Neural crest cell (in vitro differentiated cells): ENCODE data around the gene SHANK3. TPM values are rescaled to one million over a fixed set of nuclear protein-coding genes. Genes with fewer than 3 reads are reported as not detected.

Source experiments
- DNase-seq: peaks from one replicate; pipeline ENCODE4 v3.0.0; 2021; ENCODE audit warnings: low read depth, mixed read lengths, low spot score
- H3K27ac Mint-ChIP-seq: one replicate; pipeline ENCODE4 v1.8.0; 2021; ENCODE audit warnings: mild to moderate bottlenecking, mixed read lengths; ENCODE audit not compliant: unreplicated experiment
- H3K27me3 Mint-ChIP-seq: 2 replicates; pipeline ENCODE4 v1.8.0; 2021; ENCODE audit warnings: low read depth, mild to moderate bottlenecking, mixed read lengths
- H3K36me3 Mint-ChIP-seq: 2 replicates; pipeline ENCODE4 v1.8.0; 2021; ENCODE audit warnings: low read depth, mild to moderate bottlenecking, mixed read lengths
- H3K4me1 Mint-ChIP-seq: 2 replicates; pipeline ENCODE4 v1.8.0; 2021; ENCODE audit warnings: mixed read lengths
- H3K4me3 Mint-ChIP-seq: one replicate; pipeline ENCODE4 v1.8.0; 2021; ENCODE audit warnings: mild to moderate bottlenecking, mixed read lengths
- H3K9me3 Mint-ChIP-seq: 2 replicates; pipeline ENCODE4 v1.8.0; 2021; ENCODE audit warnings: mixed read lengths
- total RNA-seq: library from RNA; stranded (reverse); gene quantifications from 2 replicates; pipeline ENCODE4 v1.2.1, GENCODE V29; 2021
- TF ChIP-seq, protein P1 (sequence below): fragments of 200-600 bp; sonication (generic); conservative IDR thresholded peaks from 2 replicates; pipeline ENCODE4 v1.5.0; 2021; ENCODE audit warnings: antibody characterized with exemption, mild to moderate bottlenecking

Gene SHANK3
- total RNA-seq, 1 donor from 2014 or later = 15.4 TPM

- Mint-ChIP-seq H3K9me3 (no peaks in the 10 kb centered on the region), H3K4me1 (peaks cover 5% of the 10 kb centered on the region), H3K4me3 (peak overlapping the region; percentile 7), H3K36me3 (peaks cover 9% of the 10 kb centered on the region), H3K27me3 (peaks cover 52% of the 10 kb centered on the region), H3K27ac (no peak overlapping the region)
- TF ChIP-seq, protein P1, sequence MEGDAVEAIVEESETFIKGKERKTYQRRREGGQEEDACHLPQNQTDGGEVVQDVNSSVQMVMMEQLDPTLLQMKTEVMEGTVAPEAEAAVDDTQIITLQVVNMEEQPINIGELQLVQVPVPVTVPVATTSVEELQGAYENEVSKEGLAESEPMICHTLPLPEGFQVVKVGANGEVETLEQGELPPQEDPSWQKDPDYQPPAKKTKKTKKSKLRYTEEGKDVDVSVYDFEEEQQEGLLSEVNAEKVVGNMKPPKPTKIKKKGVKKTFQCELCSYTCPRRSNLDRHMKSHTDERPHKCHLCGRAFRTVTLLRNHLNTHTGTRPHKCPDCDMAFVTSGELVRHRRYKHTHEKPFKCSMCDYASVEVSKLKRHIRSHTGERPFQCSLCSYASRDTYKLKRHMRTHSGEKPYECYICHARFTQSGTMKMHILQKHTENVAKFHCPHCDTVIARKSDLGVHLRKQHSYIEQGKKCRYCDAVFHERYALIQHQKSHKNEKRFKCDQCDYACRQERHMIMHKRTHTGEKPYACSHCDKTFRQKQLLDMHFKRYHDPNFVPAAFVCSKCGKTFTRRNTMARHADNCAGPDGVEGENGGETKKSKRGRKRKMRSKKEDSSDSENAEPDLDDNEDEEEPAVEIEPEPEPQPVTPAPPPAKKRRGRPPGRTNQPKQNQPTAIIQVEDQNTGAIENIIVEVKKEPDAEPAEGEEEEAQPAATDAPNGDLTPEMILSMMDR = no peak
- no peak for DNase-seq
These were observed 47.2 kb downstream of the SHANK3 start for GRCh38 chr22:50719814-50720300.

DNA sequence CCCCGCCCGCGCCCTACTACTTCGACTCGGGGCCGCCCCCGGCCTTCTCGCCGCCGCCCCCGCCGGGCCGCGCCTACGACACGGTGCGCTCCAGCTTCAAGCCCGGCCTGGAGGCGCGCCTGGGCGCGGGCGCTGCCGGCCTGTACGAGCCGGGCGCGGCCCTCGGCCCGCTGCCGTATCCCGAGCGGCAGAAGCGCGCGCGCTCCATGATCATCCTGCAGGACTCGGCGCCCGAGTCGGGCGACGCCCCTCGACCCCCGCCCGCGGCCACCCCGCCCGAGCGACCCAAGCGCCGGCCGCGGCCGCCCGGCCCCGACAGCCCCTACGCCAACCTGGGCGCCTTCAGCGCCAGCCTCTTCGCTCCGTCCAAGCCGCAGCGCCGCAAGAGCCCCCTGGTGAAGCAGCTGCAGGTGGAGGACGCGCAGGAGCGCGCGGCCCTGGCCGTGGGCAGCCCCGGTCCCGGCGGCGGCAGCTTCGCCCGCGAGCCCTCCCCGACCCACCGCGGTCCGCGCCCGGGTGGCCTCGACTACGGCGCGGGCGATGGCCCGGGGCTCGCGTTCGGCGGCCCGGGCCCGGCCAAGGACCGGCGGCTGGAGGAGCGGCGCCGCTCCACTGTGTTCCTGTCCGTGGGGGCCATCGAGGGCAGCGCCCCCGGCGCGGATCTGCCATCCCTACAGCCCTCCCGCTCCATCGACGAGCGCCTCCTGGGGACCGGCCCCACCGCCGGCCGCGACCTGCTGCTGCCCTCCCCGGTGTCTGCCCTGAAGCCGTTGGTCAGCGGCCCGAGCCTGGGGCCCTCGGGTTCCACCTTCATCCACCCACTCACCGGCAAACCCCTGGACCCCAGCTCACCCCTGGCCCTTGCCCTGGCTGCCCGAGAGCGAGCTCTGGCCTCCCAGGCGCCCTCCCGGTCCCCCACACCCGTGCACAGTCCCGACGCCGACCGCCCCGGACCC is 48.0 kb downstream of the SHANK3 start:
- TF ChIP-seq, protein P1 = no peak
- H3K4me3 Mint-ChIP-seq = no peak overlapping the region
- peaks cover 52% of the 10 kb centered on the region for H3K27me3 Mint-ChIP-seq
- DNase-seq = no peak
- H3K9me3 Mint-ChIP-seq = no peaks in the 10 kb centered on the region
- H3K36me3 Mint-ChIP-seq = peaks cover 9% of the 10 kb centered on the region
- H3K27ac Mint-ChIP-seq = no peak overlapping the region
- H3K4me1 Mint-ChIP-seq = peaks cover 5% of the 10 kb centered on the region

DNA sequence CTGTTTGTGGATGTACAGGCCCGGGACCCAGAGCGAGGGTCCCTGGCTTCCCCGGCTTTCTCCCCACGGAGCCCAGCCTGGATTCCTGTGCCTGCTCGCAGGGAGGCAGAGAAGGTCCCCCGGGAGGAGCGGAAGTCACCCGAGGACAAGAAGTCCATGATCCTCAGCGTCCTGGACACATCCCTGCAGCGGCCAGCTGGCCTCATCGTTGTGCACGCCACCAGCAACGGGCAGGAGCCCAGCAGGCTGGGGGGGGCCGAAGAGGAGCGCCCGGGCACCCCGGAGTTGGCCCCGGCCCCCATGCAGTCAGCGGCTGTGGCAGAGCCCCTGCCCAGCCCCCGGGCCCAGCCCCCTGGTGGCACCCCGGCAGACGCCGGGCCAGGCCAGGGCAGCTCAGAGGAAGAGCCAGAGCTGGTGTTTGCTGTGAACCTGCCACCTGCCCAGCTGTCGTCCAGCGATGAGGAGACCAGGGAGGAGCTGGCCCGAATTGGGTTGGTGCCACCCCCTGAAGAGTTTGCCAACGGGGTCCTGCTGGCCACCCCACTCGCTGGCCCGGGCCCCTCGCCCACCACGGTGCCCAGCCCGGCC is 48.7 kb downstream of the SHANK3 start:
- H3K9me3 Mint-ChIP-seq = no peaks in the 10 kb centered on the region
- peaks cover 5% of the 10 kb centered on the region for H3K4me1 Mint-ChIP-seq
- no peak for DNase-seq
- no peak overlapping the region for H3K4me3 Mint-ChIP-seq
- H3K27ac Mint-ChIP-seq = no peak overlapping the region
- H3K27me3 Mint-ChIP-seq = peaks cover 52% of the 10 kb centered on the region
- TF ChIP-seq, protein P1 = no peak
- peaks cover 7% of the 10 kb centered on the region for H3K36me3 Mint-ChIP-seq

- DNase-seq = no peak
- Mint-ChIP-seq H3K4me3 (peak overlapping the region; percentile 16), H3K27me3 (peaks cover 52% of the 10 kb centered on the region), H3K9me3 (no peaks in the 10 kb centered on the region), H3K4me1 (peaks cover 5% of the 10 kb centered on the region), H3K27ac (no peak overlapping the region), H3K36me3 (peaks cover 6% of the 10 kb centered on the region)
- TF ChIP-seq, protein P1 = no peak
These were observed 49.6 kb downstream of the SHANK3 start for GRCh38 chr22:50722048-50722701.

Other genes with a start within 250 kb of the SHANK3 start
- 116 and 130 TPM in 2 replicates for gene SBF1, start 197.8 kb upstream of the SHANK3 start, total RNA-seq
- 1.7 TPM in 2 replicates for gene ADM2, start 191.3 kb upstream of the SHANK3 start, total RNA-seq
- gene MIOX, start 186.0 kb upstream of the SHANK3 start, total RNA-seq = 0.30 and 0.35 TPM in 2 replicates
- gene LMF2, start 165.1 kb upstream of the SHANK3 start, total RNA-seq = 76.6 and 82.9 TPM in 2 replicates
- 114 and 116 TPM in 2 replicates for gene NCAPH2, start 164.6 kb upstream of the SHANK3 start, total RNA-seq
- 2.3 and 4.2 TPM in 2 replicates for gene SCO2, start 147.2 kb upstream of the SHANK3 start, total RNA-seq
- gene TYMP, start 142.8 kb upstream of the SHANK3 start, total RNA-seq = 0.86 and 1.2 TPM in 2 replicates
- 0.05 and 0.07 TPM in 2 replicates for gene KLHDC7B, start 126.9 kb upstream of the SHANK3 start, total RNA-seq
- not detected in 2 replicates for gene SYCE3, start 109.9 kb upstream of the SHANK3 start, total RNA-seq
- 81.2 and 84.1 TPM in 2 replicates for gene CPT1B, start 94.4 kb upstream of the SHANK3 start, total RNA-seq
- 88.1 and 91.3 TPM in 2 replicates for gene CHKB, start 90.0 kb upstream of the SHANK3 start, total RNA-seq
- gene MAPK8IP2, start 72.0 kb upstream of the SHANK3 start, total RNA-seq = 30.4 and 31.8 TPM in 2 replicates
- 14.6 and 16.1 TPM in 2 replicates for gene ARSA, start 44.7 kb upstream of the SHANK3 start, total RNA-seq
- 0.34 TPM in 1 of 2 replicates, not detected in the other for gene ACR, start 65.4 kb downstream of the SHANK3 start, total RNA-seq
- gene RABL2B, start 110.8 kb downstream of the SHANK3 start, total RNA-seq = 45.3 and 52.9 TPM in 2 replicates